ENCODE results near the gene RAD51B. TPM values are rescaled to one million over a fixed set of nuclear protein-coding genes. Genes with fewer than 3 reads are reported as not detected.

RAD51B gene
- total and polyA plus RNA-seq, 2 of the 13 experiments (the other 11 are each of a cell fraction or from before 2014, with no cell fraction given), result 7.0 to 9.5 TPM

DNA sequence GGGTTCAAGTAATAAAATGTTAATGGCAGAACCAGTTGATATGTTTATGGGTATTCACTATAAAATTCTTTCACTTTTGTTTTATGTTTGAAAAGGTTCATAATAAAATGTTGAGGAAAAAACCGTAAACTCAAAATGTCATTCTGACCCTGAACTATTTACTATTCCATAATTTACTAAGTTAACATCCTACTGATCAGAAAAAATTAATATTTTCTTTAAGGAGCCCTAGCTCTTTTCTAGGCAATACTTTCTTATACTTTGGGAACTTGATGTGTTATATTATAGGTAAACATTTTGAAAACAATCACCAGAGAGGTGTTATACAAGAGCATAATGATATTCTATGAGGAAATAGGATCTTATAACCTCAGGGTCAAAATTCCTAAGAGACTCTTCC, 638.7 kb downstream of the RAD51B start:
- TF ChIP-seq ZSCAN12 (CRISPR knock-in tag; IDR thresholded peaks at IDR 0.05), result no peak

GRCh38 chr14:68458840-68459469, 639.4 kb downstream of the RAD51B start:
- peak overlapping the region; percentile 36 for H3K27ac ChIP-seq (ENCODE audit: extremely low read length, insufficient read depth, low read length)
- in situ Hi-C loops (cut with HindIII; ENCODE audit: extremely low pct_ligation_motif_present, low pct_unique_long_range_greater_than_20kb) (no loop called here), intact Hi-C loops (cut with micrococcal nuclease; ENCODE audit: unreplicated experiment) (no loop called here)
- no peaks in the 10 kb centered on the region for H3K79me2 ChIP-seq (ENCODE audit: insufficient read depth, low read length)
- WGBS (ENCODE audit: low lambda C conversion rate), result 4% methylated on average over 5 of the region's 5 CpGs
- H3K36me3 ChIP-seq (replicated peaks in 1 of 2; ENCODE audit: control insufficient read depth in 1 of 2, insufficient read depth in 2 of 2, low read length in 2 of 2), result no peaks in the 10 kb centered on the region
- H2AFZ ChIP-seq (ENCODE audit: low read length), result no peak overlapping the region
- H4K20me1 ChIP-seq (ENCODE audit: insufficient read depth, low read length), result no peaks in the 10 kb centered on the region
- peak; percentile 80 for FAIRE-seq
- no peak overlapping the region for H3K9ac ChIP-seq (ENCODE audit: insufficient read depth, low read depth, low read length)
- ChIA-PET POLR2A (interaction anchor here (0.7 to 1.6 kb wide), 4 partner anchors 9 to 321 kb away, joined by 3 to 11 read pairs (median 4); no protein-coding TSS in a partner anchor), CTCF (ENCODE audit: low intra/inter-chr PET ratio, low total read pairs) (no interaction called here)
- no peak overlapping the region for H3K4me3 ChIP-seq (replicated peaks in 1 of 3; ENCODE audit: insufficient read depth in 1 of 3, low read depth in 2 of 3, low read length in 3 of 3)
- BruUV-seq (replicated peaks), result no TSS peak
- peaks cover 35% of the 10 kb centered on the region for H3K4me1 ChIP-seq (ENCODE audit: insufficient read depth, low read length)
- peak; percentile 96 for ATAC-seq
- H3K4me2 ChIP-seq (ENCODE audit: low read depth, low read length), result peak overlapping the region; percentile 33
- DNase-seq (ENCODE audit: low spot score), result peak; percentile 95
- H3K27me3 ChIP-seq (ENCODE audit: control insufficient read depth in 1 of 2, insufficient read depth in 2 of 2, low read length in 2 of 2), result no peaks in the 10 kb centered on the region
- H3K9me3 ChIP-seq (ENCODE audit: low read length), result peaks cover 8% of the 10 kb centered on the region; the same call in 1 of the 2 replicates
- TF ChIP-seq SMARCE1 (IDR thresholded peaks at IDR 0.05; ENCODE audit: borderline replicate concordance) (no peak), ATRX (CRISPR knock-in tag; IDR thresholded peaks at IDR 0.05; ENCODE audit: borderline replicate concordance) (no peak), HCFC1 (IDR thresholded peaks at IDR 0.05; ENCODE audit: low read depth, low read length) (no peak), ZNF296 (CRISPR knock-in tag; conservative IDR thresholded peaks at IDR 0.05) (no peak), ZNF263 (CRISPR knock-in tag; IDR thresholded peaks at IDR 0.05) (0 out of 2 replicates have a peak, but pooled peaks have one; percentile 15), SMAD3 (CRISPR knock-in tag; IDR thresholded peaks at IDR 0.05) (peak; percentile 63; the same call in 1 of the 2 replicates), ZBTB20 (CRISPR knock-in tag; IDR thresholded peaks at IDR 0.05; ENCODE audit: borderline replicate concordance, low read depth) (peak; percentile 70; the same call in 1 of the 2 replicates), DNMT3B (CRISPR knock-in tag; conservative IDR thresholded peaks at IDR 0.05) (0 out of 2 replicates have a peak, but pooled peaks have one; percentile 68), HMGXB4 (CRISPR knock-in tag; IDR thresholded peaks at IDR 0.05; ENCODE audit: borderline replicate concordance in 1 of 2, low read depth in 1 of 2) (0 out of 4 replicates have a peak, but pooled peaks of 1 of the 2 experiments have one; percentile 13), CREB1 (IDR thresholded peaks at IDR 0.05) (0 out of 2 replicates have a peak, but pooled peaks have one; percentile 10), CREB1 (CRISPR knock-in tag; IDR thresholded peaks at IDR 0.05) (peak; percentile 54; the same call in 1 of the 2 replicates)
- TF ChIP-seq, protein P1, sequence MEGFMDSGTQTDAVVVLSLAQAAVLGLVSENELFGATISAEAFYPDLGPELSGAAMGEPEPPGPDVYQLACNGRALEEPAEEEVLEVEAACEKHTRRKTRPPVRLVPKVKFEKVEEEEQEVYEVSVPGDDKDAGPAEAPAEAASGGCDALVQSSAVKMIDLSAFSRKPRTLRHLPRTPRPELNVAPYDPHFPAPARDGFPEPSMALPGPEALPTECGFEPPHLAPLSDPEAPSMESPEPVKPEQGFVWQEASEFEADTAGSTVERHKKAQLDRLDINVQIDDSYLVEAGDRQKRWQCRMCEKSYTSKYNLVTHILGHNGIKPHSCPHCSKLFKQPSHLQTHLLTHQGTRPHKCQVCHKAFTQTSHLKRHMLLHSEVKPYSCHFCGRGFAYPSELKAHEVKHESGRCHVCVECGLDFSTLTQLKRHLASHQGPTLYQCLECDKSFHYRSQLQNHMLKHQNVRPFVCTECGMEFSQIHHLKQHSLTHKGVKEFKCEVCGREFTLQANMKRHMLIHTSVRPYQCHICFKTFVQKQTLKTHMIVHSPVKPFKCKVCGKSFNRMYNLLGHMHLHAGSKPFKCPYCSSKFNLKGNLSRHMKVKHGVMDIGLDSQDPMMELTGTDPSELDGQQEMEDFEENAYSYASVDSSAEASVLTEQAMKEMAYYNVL (CRISPR knock-in tag; IDR thresholded peaks at IDR 0.05; ENCODE audit: borderline replicate concordance), result peak; percentile 28; the same call in 1 of the 2 replicates

More for the DNA sequence above, 638.7 kb downstream of the RAD51B start:
- Histone ChIP-seq H3K9me3 (ENCODE audit: low read length) (peaks cover 8% of the 10 kb centered on the region; the same call in 1 of the 2 replicates), H3K4me3 (replicated peaks in 1 of 3; ENCODE audit: insufficient read depth in 1 of 3, low read depth in 2 of 3, low read length in 3 of 3) (no peak overlapping the region), H3K4me2 (ENCODE audit: low read depth, low read length) (no peak overlapping the region), H3K79me2 (ENCODE audit: insufficient read depth, low read length) (no peaks in the 10 kb centered on the region), H3K36me3 (replicated peaks in 1 of 2; ENCODE audit: control insufficient read depth in 1 of 2, insufficient read depth in 2 of 2, low read length in 2 of 2) (no peaks in the 10 kb centered on the region), H3K9ac (ENCODE audit: insufficient read depth, low read depth, low read length) (no peak overlapping the region), H4K20me1 (ENCODE audit: insufficient read depth, low read length) (no peaks in the 10 kb centered on the region), H3K27me3 (ENCODE audit: control insufficient read depth in 1 of 2, insufficient read depth in 2 of 2, low read length in 2 of 2) (no peaks in the 10 kb centered on the region), H2AFZ (ENCODE audit: low read length) (no peak overlapping the region), H3K4me1 (ENCODE audit: insufficient read depth, low read length) (peaks cover 31% of the 10 kb centered on the region), H3K27ac (ENCODE audit: extremely low read length, insufficient read depth, low read length) (no peak overlapping the region)
- intact Hi-C loops (cut with micrococcal nuclease; ENCODE audit: unreplicated experiment), result no loop called here
- in situ Hi-C loops (cut with HindIII; ENCODE audit: extremely low pct_ligation_motif_present, low pct_unique_long_range_greater_than_20kb), result no loop called here
- POLR2A ChIA-PET, result interaction anchor here (1.6 kb wide), 1 partner anchor 321 kb away, joined by 3 read pairs; no protein-coding TSS in a partner anchor
- ATAC-seq (no peak), FAIRE-seq (no peak), DNase-seq (ENCODE audit: low spot score) (no peak)
- BruUV-seq (replicated peaks), result no TSS peak
- CTCF ChIA-PET (ENCODE audit: low intra/inter-chr PET ratio, low total read pairs), result no interaction called here
- 0% methylated on average over 1 of the region's 1 CpG for WGBS (ENCODE audit: low lambda C conversion rate)

Measured in HepG2 (cell line).